C1 segment of cervical spinal cord (tissue), 14 donors: ENCODE results near the gene RABGAP1L.
"Not testable (repeated sequence)": the region's sequence is repeated elsewhere in the genome, so short reads cannot be mapped to it uniquely, and the experiment has no call there.

Experiments used
- DNase-seq, 14 donors: peaks; one replicate each; lab custom pipeline; 2025; lab: John Stamatoyannopoulos, UW

The RABGAP1L gene

DNA sequence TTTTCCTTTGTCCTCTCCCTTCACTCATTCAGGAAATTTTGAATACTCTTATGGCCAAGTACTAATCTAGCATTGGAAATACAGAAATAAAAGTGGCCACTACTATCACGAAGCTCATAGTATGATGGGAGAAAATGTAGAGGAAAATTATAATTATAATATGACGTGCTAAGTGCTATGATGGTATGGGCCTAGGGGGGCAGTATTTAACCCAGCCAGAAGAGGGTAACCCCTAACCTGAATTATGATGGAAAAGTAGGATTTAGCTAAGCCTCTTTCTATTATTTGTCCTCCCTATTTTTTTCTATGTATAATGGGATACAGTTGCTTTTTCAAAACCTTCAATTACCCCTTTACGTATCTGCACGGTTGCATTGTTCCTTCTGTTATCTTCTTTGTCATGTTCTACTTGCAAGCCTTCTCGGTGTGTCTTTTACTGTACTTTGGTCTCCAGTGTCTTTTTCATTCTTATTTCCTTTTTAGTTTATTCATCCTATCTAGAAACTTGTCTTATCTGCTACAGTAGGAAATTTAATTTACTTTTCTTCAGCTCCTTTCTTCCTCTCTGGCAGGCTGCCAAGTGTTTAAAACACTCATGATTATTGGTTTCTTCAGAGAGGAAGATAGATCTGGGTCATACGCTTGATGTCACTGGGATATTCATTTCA, 199.6 kb downstream of the RABGAP1L start:
- no peak for DNase-seq

- peak in 1 of 14 donors; percentile 62 for DNase-seq
Measured at GRCh38 chr1:174359454-174359805, 200.1 kb downstream of the RABGAP1L start.

- DNase-seq, result peak in 10 of 14 donors; percentile 7 to 63 (median 38)
Measured at GRCh38 chr1:174364996-174365736, 205.8 kb downstream of the RABGAP1L start.

- DNase-seq, result no peak
Measured at GRCh38 chr1:174366946-174367345, 207.6 kb downstream of the RABGAP1L start.

DNA sequence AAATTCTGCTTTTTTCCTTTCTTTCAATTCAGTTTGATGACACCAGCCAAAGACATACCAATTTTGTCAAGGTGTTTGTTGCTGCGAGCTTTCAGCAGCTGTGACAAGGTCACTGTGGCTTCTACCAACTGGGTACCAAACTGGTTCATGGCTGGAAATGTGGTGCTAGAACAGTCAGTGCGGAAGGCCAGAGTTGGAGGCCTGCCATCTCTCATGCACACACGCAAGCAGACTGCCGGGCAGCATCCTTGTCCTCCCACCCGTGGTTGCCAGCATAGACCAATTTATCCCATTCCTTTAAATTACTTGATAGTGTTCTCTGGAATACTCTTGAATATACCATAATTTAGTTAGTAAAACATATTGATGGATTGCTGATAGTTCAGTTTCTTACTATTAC, 208.6 kb downstream of the RABGAP1L start:
- peak in 3 of 14 donors; percentile 5 to 76 (median 14) for DNase-seq

DNA sequence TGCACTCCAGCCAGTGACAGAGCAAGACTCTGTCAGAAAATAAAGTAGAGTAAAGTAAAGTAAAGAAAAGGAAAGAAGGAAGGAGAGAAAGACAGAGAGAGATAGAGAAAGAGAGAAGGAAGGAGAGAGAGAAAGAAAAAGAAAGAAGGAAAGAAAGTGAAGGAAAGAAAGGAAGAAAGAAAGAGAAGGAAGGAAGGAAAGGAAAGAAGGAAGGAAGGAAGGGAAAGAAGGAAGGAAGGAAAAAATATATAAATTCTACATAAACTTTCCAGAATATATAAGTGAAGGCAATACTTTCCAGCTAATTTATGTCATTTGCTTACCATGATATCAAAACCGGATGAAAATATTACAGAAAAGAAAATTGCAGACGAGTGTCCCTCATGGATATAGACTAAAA, 216.7 kb downstream of the RABGAP1L start:
- DNase-seq, result no peak

DNA sequence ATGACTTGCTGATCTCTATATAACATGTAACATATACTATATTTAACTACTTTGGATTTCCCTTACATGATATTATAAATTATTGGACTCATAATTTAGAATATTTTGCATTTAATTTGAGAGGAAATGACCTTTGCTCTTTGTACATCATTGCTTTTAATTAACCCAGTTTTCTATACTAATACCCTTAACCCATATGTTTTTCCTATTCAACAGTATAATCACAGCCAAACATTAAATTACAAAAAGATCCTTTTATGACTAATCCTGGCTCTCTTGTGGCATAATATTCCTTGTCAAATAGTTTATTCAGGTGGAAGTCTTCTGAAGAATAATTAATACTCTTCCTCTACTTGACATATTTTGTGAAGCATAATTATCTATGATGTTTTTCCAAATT, 232.4 kb downstream of the RABGAP1L start:
- no peak for DNase-seq

GRCh38 chr1:174393885-174394284, 234.6 kb downstream of the RABGAP1L start:
- DNase-seq, result no peak

- DNase-seq, result no peak
Measured at GRCh38 chr1:174397261-174397660, 237.9 kb downstream of the RABGAP1L start.

GRCh38 chr1:174398246-174398645, 238.9 kb downstream of the RABGAP1L start:
- DNase-seq, result no peak

DNA sequence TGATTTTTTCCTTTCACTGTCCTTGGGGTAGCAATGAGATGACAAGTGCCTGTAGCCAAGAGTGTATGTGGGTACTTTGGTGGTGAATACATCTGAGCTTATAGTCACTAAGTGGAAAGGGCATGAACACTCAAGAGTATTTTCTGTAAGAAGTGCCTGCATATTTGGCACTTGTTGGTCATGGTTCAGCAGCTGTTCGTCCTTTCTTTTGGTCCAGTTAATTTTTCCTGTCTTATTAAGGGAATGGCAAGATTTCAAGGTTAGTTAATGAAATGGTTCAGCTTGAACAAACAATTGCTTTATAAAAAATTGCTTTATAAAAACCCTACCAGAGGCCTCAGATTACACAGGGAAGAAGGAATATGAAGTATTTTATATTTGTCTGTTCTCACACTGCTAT, 239.9 kb downstream of the RABGAP1L start:
- no peak for DNase-seq

DNA sequence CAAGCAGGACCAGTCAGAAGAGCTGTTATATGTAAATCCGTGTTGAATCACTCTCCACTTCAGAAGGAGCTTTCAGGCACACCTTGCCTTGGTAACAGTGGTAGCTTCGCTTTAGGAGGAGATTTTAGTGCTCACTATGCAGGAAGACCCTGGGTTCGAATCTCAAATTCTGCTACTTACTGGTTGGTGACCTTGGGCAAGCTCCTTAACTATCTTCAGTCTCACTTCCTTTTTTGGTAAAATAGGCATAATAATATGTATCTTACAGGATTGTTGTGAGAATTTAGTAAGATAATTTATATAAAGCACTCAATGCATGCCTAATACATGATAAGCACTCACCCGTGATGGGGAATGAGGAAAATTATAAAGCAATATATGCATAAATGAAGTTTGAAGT, 241.8 kb downstream of the RABGAP1L start:
- DNase-seq, result no peak

DNA sequence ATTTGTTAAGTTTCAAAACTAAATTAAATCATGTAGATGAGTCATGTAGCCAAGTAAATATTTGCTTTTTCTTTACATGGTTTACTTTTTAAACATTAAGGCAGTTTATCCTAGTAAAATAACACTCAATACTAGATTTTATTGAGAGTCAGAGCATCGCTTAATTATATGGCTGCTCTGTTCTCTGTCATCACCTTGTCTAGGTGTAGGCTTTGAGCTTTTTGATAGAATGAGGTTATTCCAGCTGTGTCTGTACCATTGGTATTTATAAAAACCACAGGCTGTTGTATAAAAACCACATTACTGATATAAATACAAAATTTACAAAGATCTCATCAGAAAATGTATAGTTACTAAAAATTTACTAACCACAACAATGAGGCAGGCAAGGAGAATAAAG, 245.9 kb downstream of the RABGAP1L start:
- no peak for DNase-seq

- DNase-seq, result no peak
Measured at GRCh38 chr1:174406421-174406820, 247.1 kb downstream of the RABGAP1L start.

DNA sequence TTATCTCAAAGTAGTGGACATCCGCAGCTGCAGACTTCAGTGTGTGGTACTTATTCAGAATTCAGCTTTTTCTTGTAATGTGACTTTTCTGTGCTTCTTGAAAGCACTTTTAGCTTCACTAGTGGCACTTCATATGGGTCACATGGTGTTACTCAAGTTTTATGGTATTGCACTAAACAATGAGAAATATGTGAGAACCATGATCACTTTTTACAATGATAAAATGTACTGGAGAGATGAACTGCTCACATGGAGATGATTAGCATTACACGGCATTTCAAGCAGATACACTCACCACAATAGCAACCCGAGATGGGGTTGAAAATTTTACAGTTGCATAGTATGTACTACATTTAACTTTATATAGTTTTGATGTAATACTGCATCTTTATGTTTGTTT, 248.3 kb downstream of the RABGAP1L start:
- no peak for DNase-seq

DNA sequence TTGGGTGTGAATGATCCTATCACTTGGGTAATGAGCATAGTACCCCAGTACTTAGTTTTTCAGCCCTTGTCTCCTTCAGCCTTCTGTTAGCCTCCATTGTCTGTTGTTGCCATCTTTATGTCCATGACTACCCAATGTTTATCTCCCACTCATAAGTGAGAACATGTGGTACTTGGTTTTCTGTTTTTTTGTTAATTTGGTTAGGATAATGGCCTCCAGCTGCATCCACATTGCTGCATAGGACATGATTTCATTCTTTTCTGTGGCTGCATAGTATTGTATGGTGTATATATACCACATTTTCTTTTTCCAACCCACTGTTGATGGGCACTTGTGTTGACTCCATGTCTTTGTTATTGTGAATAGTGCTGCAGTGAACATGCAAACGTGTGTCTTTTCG, 248.8 kb downstream of the RABGAP1L start:
- no peak for DNase-seq

GRCh38 chr1:174409801-174410200, 250.5 kb downstream of the RABGAP1L start:
- DNase-seq, result not testable (repeated sequence)

- peak in 2 of 14 donors; percentile 0 to 6 for DNase-seq
Measured at GRCh38 chr1:174413632-174414031, 254.3 kb downstream of the RABGAP1L start.

- no peak for DNase-seq
Measured at GRCh38 chr1:174414203-174414602, 254.9 kb downstream of the RABGAP1L start.

GRCh38 chr1:174415506-174415905, 256.2 kb downstream of the RABGAP1L start:
- DNase-seq, result peak in 1 of 14 donors; percentile 12

- DNase-seq, result no peak
Measured at GRCh38 chr1:174417921-174418320, 258.6 kb downstream of the RABGAP1L start.

DNA sequence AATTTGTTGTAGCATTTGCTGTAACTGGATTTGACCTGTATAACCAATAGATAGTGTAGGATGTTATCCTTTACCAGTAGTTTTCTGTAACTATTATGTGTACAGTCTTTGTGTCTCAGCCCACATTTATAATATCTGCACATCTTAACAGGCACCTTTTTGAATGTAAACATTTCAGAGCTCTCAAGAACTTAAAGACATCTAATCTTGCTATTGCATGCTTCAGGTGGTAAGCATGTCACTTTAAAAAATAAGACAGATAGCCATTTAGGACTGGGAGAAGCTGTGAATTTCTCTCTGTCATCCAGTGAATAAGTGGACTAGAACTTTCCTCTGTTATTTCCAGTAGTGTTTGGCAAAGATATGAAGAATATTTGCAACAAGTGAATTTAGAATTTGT, 265.8 kb downstream of the RABGAP1L start:
- DNase-seq, result no peak

DNA sequence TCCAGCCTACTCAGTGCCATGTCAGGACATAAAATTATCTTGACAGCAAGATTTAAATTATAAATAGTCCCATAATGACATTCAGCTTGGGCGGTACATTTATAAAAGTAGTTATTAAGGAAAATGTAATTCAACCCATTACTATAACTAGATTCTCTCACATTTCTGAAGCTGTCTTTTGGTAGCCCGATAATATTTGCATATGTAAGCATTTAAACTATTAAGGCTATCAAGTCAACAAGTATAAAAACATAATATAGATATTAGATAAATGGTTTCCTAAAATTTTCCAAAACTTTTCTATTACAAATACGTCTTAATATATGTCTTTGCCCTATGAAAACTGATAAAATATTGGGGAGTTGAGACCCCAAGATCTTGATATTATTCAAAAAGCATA, 266.8 kb downstream of the RABGAP1L start:
- no peak for DNase-seq
